Spleen (tissue), 11 donors: ENCODE results near the gene ATP12A. TPM values are rescaled to one million over a fixed set of nuclear protein-coding genes. Genes with fewer than 3 reads are reported as not detected.

Experiments used
- DNase-seq: peaks from one replicate; pipeline ENCODE4 v3.0.0-alpha.2; 2020
- H3K27ac ChIP-seq, 8 donors: fragments of 200-600 bp; sonication (generic) in 7 of 8; 1 replicate in 4 of 8; 2 replicates in 4 of 8; pipeline versions ENCODE4 v1.5.0 to v1.8.0; 2016 to 2021; ENCODE audit warnings: inconsistent platforms in 4 of 8, mild to moderate bottlenecking in 4 of 8, moderate library complexity in 1 of 8
- H3K27me3 ChIP-seq, 7 donors: fragments of 200-600 bp; sonication (generic) in 6 of 7; replicated peaks in 1 of 7; 1 replicate in 4 of 7; 2 replicates in 3 of 7; pipeline versions ENCODE4 v1.5.0 to v1.8.0; 2016 to 2021; ENCODE audit warnings: inconsistent platforms in 3 of 7, mild to moderate bottlenecking in 1 of 7
- H3K36me3 ChIP-seq, 6 donors: fragments of 200-600 bp; sonication (generic) in 5 of 6; 1 replicate in 4 of 6; 2 replicates in 2 of 6; pipeline versions ENCODE4 v1.5.0 to v1.8.0; 2016 to 2021; ENCODE audit warnings: inconsistent platforms in 2 of 6
- H3K4me1 ChIP-seq, 6 donors: fragments of 200-600 bp; sonication (generic) in 5 of 6; 1 replicate in 3 of 6; 2 replicates in 3 of 6; pipeline versions ENCODE4 v1.5.0 to v1.8.0; 2016 to 2021; ENCODE audit warnings: inconsistent platforms in 3 of 6
- H3K4me3 ChIP-seq, 8 donors: fragments of 200-600 bp; sonication (generic) in 7 of 8; 1 replicate in 4 of 8; 2 replicates in 4 of 8; pipeline versions ENCODE4 v1.5.0 to v1.8.0; 2016 to 2021; ENCODE audit warnings: inconsistent platforms in 4 of 8, mild to moderate bottlenecking in 4 of 8, moderate library complexity in 2 of 8
- H3K9me3 ChIP-seq, 8 donors: fragments of 200-600 bp; sonication (generic) in 7 of 8; 1 replicate in 4 of 8; 2 replicates in 4 of 8; pipeline versions ENCODE4 v1.5.0 to v1.8.0; 2016 to 2021; ENCODE audit warnings: inconsistent platforms in 4 of 8
- POLR2A ChIP-seq, 3 donors: fragments of 450-650 bp; IDR thresholded peaks; one replicate each; pipeline ENCODE4 v1.5.1; 2017; ENCODE audit warnings: antibody characterized with exemption in 3 of 3, mild to moderate bottlenecking in 1 of 3
- POLR2AphosphoS5 ChIP-seq, 3 donors: sonication (generic); formaldehyde crosslinking; IDR thresholded peaks; one replicate each; pipeline ENCODE4 v1.5.1; 2017; ENCODE audit warnings: antibody characterized with exemption in 3 of 3
- WGBS, 5 donors: extraction: QIAGEN DNeasy Blood & Tissue Kit in 3 of 5; methylation state at CpG; one replicate each; pipeline versions ENCODE4 v1.1.5 to v1.1.7; 2013 to 2018; 5-methylcytosine and 5-hydroxymethylcytosine counted together
- intact Hi-C: fragments of 100-400 bp; cut with DNase I; formaldehyde crosslinking; loops from one replicate; pipeline ENCODE4 v1.15.0; 2023; ENCODE audit warnings: low total_unique reads
- polyA plus RNA-seq, 3 donors: library from polyadenylated mRNA; stranded (reverse); fragments of 200-250 nt; gene quantifications; one replicate each; pipeline ENCODE4 v1.2.1, GENCODE V29; 2013
- total RNA-seq, 7 donors: library from RNA; depleted of rRNA in 3 of 7; stranded (reverse); fragments of >200 nt in 3 of 7; fragmentation: NEBNext Ultra II Directional in 4 of 7; extraction: Animal tissue kit (Norgen Biotek cat#: 25700) in 4 of 7; gene quantifications; one replicate each; pipeline versions ENCODE4 v1.1.0 to v1.2.1, GENCODE V29; 2016 to 2021
- TF ChIP-seq, protein P1 (sequence below), 11 experiments: fragments of 200-600 bp in 7 of 11; fragments of 450-650 bp in 4 of 11; sonication (generic) in 4 of 11; IDR thresholded peaks in 8 of 11; conservative IDR thresholded peaks in 3 of 11; 1 replicate in 7 of 11; 2 replicates in 4 of 11; pipeline versions ENCODE4 v1.4.0 to v1.8.0; 2016 to 2021; ENCODE audit warnings: antibody characterized with exemption in 11 of 11, inconsistent platforms in 4 of 11, mild to moderate bottlenecking in 1 of 11
- donor health status: healthy with polysubstance abuse.
- donor health status: DM: no; HTN: no; CAD: no; lungs with moderate emphysema.
- donor health status: DM: no; HTN: no; CAD: no.
- donor health status: Bipolar disorder and iron deficiency.
- donor health status: healthy.
- donor health status: DM: no; HTN: no; CAD: no.
- donor health status: DM: yes; HTN: yes; CAD: no.

ATP12A gene
- total and polyA plus RNA-seq, 10 donors: not detected

DNA sequence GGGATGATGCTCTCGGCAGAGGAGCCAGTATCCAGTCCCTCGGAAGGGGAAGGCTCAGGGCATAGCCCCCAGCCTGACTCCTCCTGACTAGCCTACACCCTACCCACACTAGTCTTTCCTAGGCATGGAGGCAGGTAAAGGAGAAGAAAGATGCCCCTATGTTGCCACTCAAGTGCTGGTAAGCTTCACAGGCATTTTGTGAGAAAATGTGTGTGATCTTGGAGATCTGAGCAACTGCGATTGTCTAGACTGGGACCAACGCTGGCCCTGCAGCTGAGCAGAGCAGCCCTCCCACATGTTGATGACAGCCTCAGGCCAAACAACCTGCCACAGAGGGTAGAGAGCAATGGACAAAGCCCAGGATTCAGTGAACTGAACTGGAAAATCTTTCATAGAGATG lies 11.7 kb upstream of the ATP12A start:
- no peaks in the 10 kb centered on the region for H3K9me3 ChIP-seq
- no peak overlapping the region for H3K4me3 ChIP-seq
- intact Hi-C loops: no loop called here
- H3K4me1 ChIP-seq: peaks cover 0 to 12% (median 10%) of the 10 kb centered on the region in 6 donors
- DNase-seq: no peak
- H3K36me3 ChIP-seq: no peaks in the 10 kb centered on the region
- H3K27me3 ChIP-seq: peaks cover 0 to 17% (median 5%) of the 10 kb centered on the region in 7 donors
- WGBS, 5 donors: 83 to 87% (median 84%) methylated on average over 4 of the region's 4 CpGs
- H3K27ac ChIP-seq: no peak overlapping the region
- TF ChIP-seq POLR2A (IDR thresholded peaks at IDR 0.05): no peak
- TF ChIP-seq, protein P1, sequence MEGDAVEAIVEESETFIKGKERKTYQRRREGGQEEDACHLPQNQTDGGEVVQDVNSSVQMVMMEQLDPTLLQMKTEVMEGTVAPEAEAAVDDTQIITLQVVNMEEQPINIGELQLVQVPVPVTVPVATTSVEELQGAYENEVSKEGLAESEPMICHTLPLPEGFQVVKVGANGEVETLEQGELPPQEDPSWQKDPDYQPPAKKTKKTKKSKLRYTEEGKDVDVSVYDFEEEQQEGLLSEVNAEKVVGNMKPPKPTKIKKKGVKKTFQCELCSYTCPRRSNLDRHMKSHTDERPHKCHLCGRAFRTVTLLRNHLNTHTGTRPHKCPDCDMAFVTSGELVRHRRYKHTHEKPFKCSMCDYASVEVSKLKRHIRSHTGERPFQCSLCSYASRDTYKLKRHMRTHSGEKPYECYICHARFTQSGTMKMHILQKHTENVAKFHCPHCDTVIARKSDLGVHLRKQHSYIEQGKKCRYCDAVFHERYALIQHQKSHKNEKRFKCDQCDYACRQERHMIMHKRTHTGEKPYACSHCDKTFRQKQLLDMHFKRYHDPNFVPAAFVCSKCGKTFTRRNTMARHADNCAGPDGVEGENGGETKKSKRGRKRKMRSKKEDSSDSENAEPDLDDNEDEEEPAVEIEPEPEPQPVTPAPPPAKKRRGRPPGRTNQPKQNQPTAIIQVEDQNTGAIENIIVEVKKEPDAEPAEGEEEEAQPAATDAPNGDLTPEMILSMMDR (IDR thresholded peaks at IDR 0.05 in 8 of 11, conservative IDR thresholded peaks at IDR 0.05 in 3 of 11): no peak
- TF ChIP-seq POLR2AphosphoS5 (IDR thresholded peaks at IDR 0.05): no peak

DNA sequence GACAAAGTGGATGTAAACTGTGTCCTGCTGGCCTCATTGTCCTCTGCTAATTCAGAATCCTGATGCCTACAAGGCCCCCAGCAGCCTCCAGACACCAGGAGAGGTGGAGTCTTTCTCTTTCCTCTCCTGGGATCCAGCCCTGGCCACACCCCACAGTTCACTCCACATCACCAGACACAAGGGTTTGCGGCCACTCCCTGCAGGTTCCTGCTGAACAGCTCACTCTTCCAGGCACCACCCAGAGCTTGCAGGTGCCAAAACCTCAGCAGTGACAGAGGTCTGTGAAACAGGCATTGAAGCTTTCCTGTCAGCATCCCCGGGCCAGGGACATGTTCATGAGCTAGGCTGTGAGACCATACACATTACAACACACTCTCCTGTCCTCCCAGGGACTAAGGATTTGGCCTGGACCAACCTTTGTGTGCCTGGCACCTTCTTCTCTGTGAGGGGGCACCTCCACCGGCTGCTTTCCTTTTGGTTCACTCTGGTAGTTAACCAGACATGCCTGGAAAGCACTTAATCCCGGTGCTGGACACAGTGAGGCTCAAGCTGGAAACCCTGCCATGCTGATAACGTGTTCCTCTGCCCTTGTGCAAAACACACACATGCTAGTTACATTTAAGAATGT lies 11.1 kb upstream of the ATP12A start:
- no peak for DNase-seq
- H3K9me3 ChIP-seq: no peaks in the 10 kb centered on the region
- TF ChIP-seq, protein P1 (IDR thresholded peaks at IDR 0.05 in 8 of 11, conservative IDR thresholded peaks at IDR 0.05 in 3 of 11): no peak
- TF ChIP-seq POLR2A (IDR thresholded peaks at IDR 0.05): no peak
- TF ChIP-seq POLR2AphosphoS5 (IDR thresholded peaks at IDR 0.05): no peak
- H3K27ac ChIP-seq: no peak overlapping the region
- 81 to 90% (median 85%) methylated on average over 5 of the region's 5 CpGs for WGBS, 5 donors
- peaks cover 0 to 12% (median 10%) of the 10 kb centered on the region in 6 donors for H3K4me1 ChIP-seq
- H3K4me3 ChIP-seq: no peak overlapping the region
- intact Hi-C loops: no loop called here
- no peaks in the 10 kb centered on the region for H3K36me3 ChIP-seq
- peaks cover 0 to 17% (median 5%) of the 10 kb centered on the region in 7 donors for H3K27me3 ChIP-seq

DNA sequence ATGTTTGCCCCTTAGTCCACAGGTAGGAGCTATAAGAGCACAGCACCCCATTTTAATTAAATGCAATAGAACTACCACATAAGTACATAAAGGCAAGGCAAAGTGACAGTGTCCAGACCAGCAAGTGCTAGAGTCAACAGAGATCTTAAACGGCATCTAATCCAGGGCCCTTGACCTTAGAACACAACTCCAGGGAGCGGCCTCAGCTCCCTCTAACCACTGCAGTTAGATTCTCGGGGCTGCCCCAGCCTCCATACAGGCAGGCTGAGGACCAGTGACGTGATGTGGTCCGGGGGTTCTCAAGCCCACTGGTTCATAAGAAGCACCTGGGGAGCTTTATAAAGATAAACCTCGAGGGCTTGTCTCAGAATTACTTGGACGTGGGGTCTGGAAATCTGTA lies 10.0 kb upstream of the ATP12A start:
- peaks cover 0 to 12% (median 10%) of the 10 kb centered on the region in 6 donors for H3K4me1 ChIP-seq
- no peaks in the 10 kb centered on the region for H3K36me3 ChIP-seq
- no peak for DNase-seq
- H3K9me3 ChIP-seq: no peaks in the 10 kb centered on the region
- intact Hi-C loops: no loop called here
- H3K27ac ChIP-seq: no peak overlapping the region
- TF ChIP-seq, protein P1 (IDR thresholded peaks at IDR 0.05 in 8 of 11, conservative IDR thresholded peaks at IDR 0.05 in 3 of 11): no peak
- H3K27me3 ChIP-seq: peaks cover 0 to 17% (median 5%) of the 10 kb centered on the region in 7 donors
- no peak overlapping the region for H3K4me3 ChIP-seq
- WGBS, 5 donors: 69 to 83% (median 72%) methylated on average over 7 of the region's 7 CpGs

DNA sequence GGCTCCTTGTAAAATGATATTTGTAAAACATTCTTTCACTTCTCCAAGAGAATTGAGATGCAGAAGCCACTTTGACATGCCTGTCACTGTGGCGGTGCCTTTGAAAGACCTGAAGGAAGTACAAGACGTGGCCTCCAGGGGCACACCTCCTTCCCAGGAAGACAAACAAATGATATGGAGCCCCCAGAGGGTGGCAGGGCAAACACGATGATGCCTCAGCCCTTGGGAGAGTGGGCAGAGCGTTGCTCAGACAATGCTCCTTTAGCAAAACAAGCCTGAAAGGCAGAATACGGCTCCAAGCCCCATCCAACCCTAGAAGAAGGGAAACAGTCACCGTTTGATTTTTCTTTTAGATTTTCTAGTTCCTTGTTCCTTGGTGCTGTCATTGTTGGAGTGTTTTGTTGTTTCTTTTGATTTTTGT lies 9.2 kb upstream of the ATP12A start:
- TF ChIP-seq, protein P1 (IDR thresholded peaks at IDR 0.05 in 8 of 11, conservative IDR thresholded peaks at IDR 0.05 in 3 of 11): no peak
- TF ChIP-seq POLR2AphosphoS5 (IDR thresholded peaks at IDR 0.05) (no peak), POLR2A (IDR thresholded peaks at IDR 0.05) (no peak)
- intact Hi-C loops: no loop called here

More for the DNA sequence above, 9.2 kb upstream of the ATP12A start:
- Histone ChIP-seq H3K27me3 (peaks cover 0 to 21% (median 5%) of the 10 kb centered on the region in 7 donors), H3K9me3 (no peaks in the 10 kb centered on the region), H3K4me3 (no peak overlapping the region), H3K36me3 (no peaks in the 10 kb centered on the region), H3K27ac (no peak overlapping the region), H3K4me1 (peaks cover 0 to 12% (median 10%) of the 10 kb centered on the region in 6 donors)
- WGBS, 5 donors: 7 to 12% (median 7%) methylated on average over 6 of the region's 6 CpGs
- no peak for DNase-seq
